Endothelial cell of umbilical vein (primary cell): ENCODE data around the gene WNT9B. TPM values are rescaled to one million over a fixed set of nuclear protein-coding genes. Genes with fewer than 3 reads are reported as not detected.

ENCODE experiments used
- BruUV-seq: library from RNA; stranded (reverse); fragments of 400-500 nt; replicated peaks from 2 replicates; lab custom pipeline; 2021; lab: Mats Ljungman, UMichigan
- CTCF ChIA-PET: fragments of 300-600, 350-600 bp; sonication (Branson Sonifier 250); formaldehyde crosslinking; loops from one replicate; lab custom pipeline; 2021; ENCODE audit warnings: antibody characterized with exemption, inconsistent platforms; lab: Charles Lee
- POLR2A ChIA-PET: fragments of 300-600, 350-600 bp; sonication (Branson Sonifier 250); formaldehyde crosslinking; loops from one replicate; lab custom pipeline; 2021; ENCODE audit warnings: antibody characterized with exemption, inconsistent platforms; lab: Charles Lee
- DNase-seq: peaks from one replicate; pipeline ENCODE4 v3.0.0-alpha.2; 2011; ENCODE audit warnings: low read depth, low spot score
- FAIRE-seq: peaks from 2 replicates; lab custom pipeline; 2011; peaks lifted over from hg19 to GRCh38; lab: Jason Lieb, UNC
- H2AFZ ChIP-seq: 2 replicates; pipeline ENCODE4 v1.6.0; 2012; ENCODE audit warnings: low read depth, low read length, control low read depth, inconsistent platforms
- H3K27ac ChIP-seq: 2 replicates; pipeline ENCODE4 v1.5.1; 2011; ENCODE audit warnings: low read depth, mild to moderate bottlenecking, control low read depth, low read length, moderate library complexity; ENCODE audit not compliant: insufficient read depth
- H3K27me3 ChIP-seq, 2 experiments: 2 replicates each; pipeline versions ENCODE4 v1.6.0 to v1.6.1; 2011; ENCODE audit warnings: low read length in 2 of 2, mixed read lengths in 1 of 2; ENCODE audit not compliant: control insufficient read depth in 2 of 2, insufficient read depth in 2 of 2
- H3K36me3 ChIP-seq, 2 experiments: 2 replicates in 1 of 2; 3 replicates in 1 of 2; pipeline ENCODE4 v1.5.1; 2011; ENCODE audit warnings: low read length in 2 of 2, mild to moderate bottlenecking in 1 of 2, moderate library complexity in 1 of 2; ENCODE audit not compliant: control insufficient read depth in 2 of 2, insufficient read depth in 2 of 2; ENCODE audit errors: extremely low read depth in 1 of 2
- H3K4me1 ChIP-seq: 3 replicates; pipeline ENCODE4 v1.5.1; 2011; ENCODE audit warnings: mild to moderate bottlenecking, low read length; ENCODE audit not compliant: control insufficient read depth, insufficient read depth; ENCODE audit errors: extremely low read depth
- H3K4me2 ChIP-seq: 2 replicates; pipeline ENCODE4 v1.6.1; 2011; ENCODE audit warnings: low read length, control low read depth, mixed read lengths; ENCODE audit not compliant: insufficient read depth
- H3K4me3 ChIP-seq, 3 experiments: fragments of 200-600 bp in 1 of 3; sonication (generic), shearing (Covaris generic) in 1 of 3; replicated peaks in 1 of 3; 2 replicates each; pipeline ENCODE4 v1.5.1; 2011 to 2016; ENCODE audit warnings: control low read depth in 3 of 3, low read length in 3 of 3, mild to moderate bottlenecking in 2 of 3, inconsistent platforms in 1 of 3, low read depth in 1 of 3, moderate library complexity in 1 of 3; ENCODE audit not compliant: insufficient read depth in 1 of 3
- H3K79me2 ChIP-seq: 2 replicates; pipeline ENCODE4 v1.6.0; 2012; ENCODE audit warnings: low read length, inconsistent platforms; ENCODE audit not compliant: control insufficient read depth, insufficient read depth
- H3K9ac ChIP-seq: replicated peaks from 2 replicates; pipeline ENCODE3; 2011; ENCODE audit warnings: low read length, control low read depth; ENCODE audit not compliant: insufficient read depth; ENCODE audit errors: extremely low read depth
- H3K9me1 ChIP-seq: replicated peaks from 3 replicates; pipeline ENCODE4 v1.6.0; 2011; ENCODE audit warnings: mild to moderate bottlenecking, low read length; ENCODE audit not compliant: control insufficient read depth, insufficient read depth; ENCODE audit errors: extremely low read depth
- H3K9me3 ChIP-seq: replicated peaks from 2 replicates; pipeline ENCODE4 v1.5.1; 2012; ENCODE audit warnings: low read length, inconsistent platforms; ENCODE audit not compliant: control insufficient read depth, insufficient read depth
- H4K20me1 ChIP-seq: replicated peaks from 2 replicates; pipeline ENCODE3; 2011; ENCODE audit warnings: mild to moderate bottlenecking, low read length; ENCODE audit not compliant: control insufficient read depth, insufficient read depth; ENCODE audit errors: extremely low read depth
- EZH2 ChIP-seq: IDR thresholded peaks from 2 replicates; pipeline ENCODE4 v1.6.1; 2012; ENCODE audit warnings: borderline replicate concordance, low read depth, mild to moderate bottlenecking, moderate library complexity, low read length, inconsistent platforms; ENCODE audit not compliant: severe bottlenecking
- FOS ChIP-seq: IDR thresholded peaks from 2 replicates; pipeline ENCODE4 v1.6.1; 2011; ENCODE audit warnings: mild to moderate bottlenecking, low read length, moderate library complexity, borderline replicate concordance; ENCODE audit not compliant: insufficient read depth
- GATA2 ChIP-seq: IDR thresholded peaks from 2 replicates; pipeline ENCODE4 v1.7.0; 2011; ENCODE audit warnings: low read depth, mild to moderate bottlenecking, moderate library complexity, mixed read lengths, low read length; ENCODE audit not compliant: insufficient read length, insufficient read depth
- JUN ChIP-seq: IDR thresholded peaks from 2 replicates; pipeline ENCODE4 v1.6.1; 2011; ENCODE audit warnings: borderline replicate concordance, low read depth; ENCODE audit not compliant: insufficient read length, insufficient read depth
- MYC ChIP-seq: IDR thresholded peaks from one replicate; pipeline ENCODE4 v1.6.1; 2011; ENCODE audit warnings: mild to moderate bottlenecking, low read depth, low read length
- POLR2A ChIP-seq: IDR thresholded peaks from 2 replicates; pipeline ENCODE4 v1.6.1; 2012; ENCODE audit warnings: low read depth, mild to moderate bottlenecking, control low read depth, low read length
- POLR2AphosphoS5 ChIP-seq: IDR thresholded peaks from 2 replicates; pipeline ENCODE4 v1.6.1; 2012; ENCODE audit warnings: low read depth, mild to moderate bottlenecking, control low read depth, low read length, moderate library complexity; ENCODE audit not compliant: insufficient read depth
- dilution Hi-C: fragments of 300-500 bp; cut with MboI; formaldehyde crosslinking; loops from one replicate; pipeline ENCODE4 v1.15.0; 2019; ENCODE audit warnings: low sequenced_read_pairs; ENCODE audit not compliant: extremely low pct_ligation_motif_present
- intact Hi-C: fragments of 100-400 bp; cut with micrococcal nuclease; formaldehyde crosslinking; loops from one replicate; pipeline ENCODE4 v1.10.0; 2022
- polyA plus RNA-seq, 4 experiments: library from polyadenylated mRNA; depleted of rRNA in 3 of 4; stranded (reverse) in 3 of 4; unstranded in 1 of 4; fragments of >200 nt; gene quantifications; 2 replicates each; pipeline versions ENCODE4 v1.2.1 to v1.2.3, GENCODE V29; 2011 to 2012; ENCODE audit warnings: missing spikeins in 1 of 4
- total RNA-seq: library from RNA; stranded (reverse); gene quantifications from 2 replicates; pipeline ENCODE4 v1.2.3, GENCODE V29; 2021
- TF ChIP-seq, protein P1 (sequence below), 2 donors: IDR thresholded peaks; 1 replicate in 1 of 2; 2 replicates in 1 of 2; pipeline ENCODE4 v1.5.1; 2011; ENCODE audit warnings: low read length in 2 of 2, mild to moderate bottlenecking in 2 of 2, moderate library complexity in 2 of 2, control low read depth in 1 of 2, inconsistent platforms in 1 of 2, low read depth in 1 of 2; ENCODE audit not compliant: insufficient read depth in 1 of 2; ENCODE audit errors: extremely low read depth in 1 of 2
- TF ChIP-seq, protein P2 (sequence below): IDR thresholded peaks from 2 replicates; pipeline ENCODE4 v1.6.1; 2011; ENCODE audit not compliant: insufficient read depth, insufficient read length

WNT9B gene
- total and polyA plus RNA-seq, 2 donors (not counting 3 experiments of a cell fraction or from before 2014, with no cell fraction given): not detected

DNA sequence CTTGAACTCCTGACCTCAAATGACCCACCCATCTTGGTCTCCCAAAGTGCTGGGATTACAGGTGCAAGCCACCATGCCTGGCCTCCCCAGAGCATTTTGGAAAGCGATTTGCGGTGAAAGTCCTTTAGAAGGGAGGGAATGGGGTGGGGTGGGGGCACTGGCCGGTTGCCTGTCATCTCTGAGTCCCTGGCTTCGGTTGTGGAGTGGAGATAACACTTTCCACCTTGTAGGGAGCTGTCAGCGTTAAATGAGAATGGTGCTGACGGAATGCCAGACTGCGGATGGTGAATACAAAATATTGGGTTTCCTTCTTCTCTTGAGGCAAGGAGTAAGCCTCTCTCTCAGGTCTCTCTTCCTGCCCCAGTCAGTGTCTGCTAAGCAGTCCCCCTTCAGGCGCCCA, 27.7 kb upstream of the WNT9B start:
- ChIA-PET POLR2A (no interaction called here), CTCF (interaction anchor here (1.6 to 5.5 kb wide), 2 partner anchors 10 to 11 kb away, joined by 5 to 34 read pairs; no protein-coding TSS in a partner anchor)
- H3K4me2 ChIP-seq: no peak overlapping the region
- H3K9me1 ChIP-seq: no peaks in the 10 kb centered on the region
- H3K27me3 ChIP-seq: peaks cover 37 to 45% of the 10 kb centered on the region in 2 experiments
- no peak overlapping the region for H3K4me3 ChIP-seq
- H2AFZ ChIP-seq: no peak overlapping the region
- DNase-seq (no peak), FAIRE-seq (no peak)
- dilution Hi-C loops: no loop called here
- TF ChIP-seq FOS (no peak), EZH2 (no peak), JUN (no peak), POLR2AphosphoS5 (no peak), MYC (no peak), GATA2 (no peak), POLR2A (no peak)
- TF ChIP-seq, protein P1, sequence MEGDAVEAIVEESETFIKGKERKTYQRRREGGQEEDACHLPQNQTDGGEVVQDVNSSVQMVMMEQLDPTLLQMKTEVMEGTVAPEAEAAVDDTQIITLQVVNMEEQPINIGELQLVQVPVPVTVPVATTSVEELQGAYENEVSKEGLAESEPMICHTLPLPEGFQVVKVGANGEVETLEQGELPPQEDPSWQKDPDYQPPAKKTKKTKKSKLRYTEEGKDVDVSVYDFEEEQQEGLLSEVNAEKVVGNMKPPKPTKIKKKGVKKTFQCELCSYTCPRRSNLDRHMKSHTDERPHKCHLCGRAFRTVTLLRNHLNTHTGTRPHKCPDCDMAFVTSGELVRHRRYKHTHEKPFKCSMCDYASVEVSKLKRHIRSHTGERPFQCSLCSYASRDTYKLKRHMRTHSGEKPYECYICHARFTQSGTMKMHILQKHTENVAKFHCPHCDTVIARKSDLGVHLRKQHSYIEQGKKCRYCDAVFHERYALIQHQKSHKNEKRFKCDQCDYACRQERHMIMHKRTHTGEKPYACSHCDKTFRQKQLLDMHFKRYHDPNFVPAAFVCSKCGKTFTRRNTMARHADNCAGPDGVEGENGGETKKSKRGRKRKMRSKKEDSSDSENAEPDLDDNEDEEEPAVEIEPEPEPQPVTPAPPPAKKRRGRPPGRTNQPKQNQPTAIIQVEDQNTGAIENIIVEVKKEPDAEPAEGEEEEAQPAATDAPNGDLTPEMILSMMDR (IDR thresholded peaks at IDR 0.05; ENCODE audit: extremely low read depth in 1 of 2, insufficient read depth in 1 of 2, low read depth in 1 of 2, low read length in 2 of 2): no peak
- TF ChIP-seq, protein P2, sequence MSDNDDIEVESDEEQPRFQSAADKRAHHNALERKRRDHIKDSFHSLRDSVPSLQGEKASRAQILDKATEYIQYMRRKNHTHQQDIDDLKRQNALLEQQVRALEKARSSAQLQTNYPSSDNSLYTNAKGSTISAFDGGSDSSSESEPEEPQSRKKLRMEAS: no peak
- H3K4me1 ChIP-seq: no peaks in the 10 kb centered on the region
- no peaks in the 10 kb centered on the region for H4K20me1 ChIP-seq
- no peak overlapping the region for H3K27ac ChIP-seq
- H3K36me3 ChIP-seq: no peaks in the 10 kb centered on the region
- H3K79me2 ChIP-seq: no peaks in the 10 kb centered on the region
- no TSS peak for BruUV-seq
- H3K9me3 ChIP-seq: no peaks in the 10 kb centered on the region
- H3K9ac ChIP-seq: no peak overlapping the region
- intact Hi-C loops: loop anchor here (10.0 kb wide), 1 partner anchor 99 kb away; no protein-coding TSS in a partner anchor
